ENCODE measurements around the gene KDM4E.

The KDM4E gene

DNA sequence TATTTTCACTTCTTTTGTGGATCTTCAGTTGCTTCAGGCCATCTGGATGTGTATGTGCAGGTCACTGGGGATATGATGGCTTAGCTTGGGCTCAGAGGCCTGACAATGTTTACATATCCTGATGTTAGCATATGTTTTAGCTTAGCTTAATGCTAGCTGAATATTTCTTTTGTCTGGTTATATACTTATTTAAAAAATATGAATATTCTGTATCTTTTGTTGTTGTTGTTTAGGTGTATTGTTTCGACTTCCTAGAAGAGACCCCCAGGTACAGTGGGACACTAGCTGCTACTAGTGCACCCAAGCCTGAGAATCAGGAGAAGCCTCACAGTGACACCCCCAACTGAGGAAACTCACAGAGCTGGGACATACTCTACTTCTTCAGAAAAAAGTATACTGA, at the start of gene KDM4E:
TSS of gene KDM4E (plus strand) at position 301 of the 400 bp plus-strand sequence. CDS start 300 bp downstream, outside the sequence.
- no peak for DNase-seq (ENCODE audit: low read depth, low spot score)
- TF ChIP-seq, protein P1, sequence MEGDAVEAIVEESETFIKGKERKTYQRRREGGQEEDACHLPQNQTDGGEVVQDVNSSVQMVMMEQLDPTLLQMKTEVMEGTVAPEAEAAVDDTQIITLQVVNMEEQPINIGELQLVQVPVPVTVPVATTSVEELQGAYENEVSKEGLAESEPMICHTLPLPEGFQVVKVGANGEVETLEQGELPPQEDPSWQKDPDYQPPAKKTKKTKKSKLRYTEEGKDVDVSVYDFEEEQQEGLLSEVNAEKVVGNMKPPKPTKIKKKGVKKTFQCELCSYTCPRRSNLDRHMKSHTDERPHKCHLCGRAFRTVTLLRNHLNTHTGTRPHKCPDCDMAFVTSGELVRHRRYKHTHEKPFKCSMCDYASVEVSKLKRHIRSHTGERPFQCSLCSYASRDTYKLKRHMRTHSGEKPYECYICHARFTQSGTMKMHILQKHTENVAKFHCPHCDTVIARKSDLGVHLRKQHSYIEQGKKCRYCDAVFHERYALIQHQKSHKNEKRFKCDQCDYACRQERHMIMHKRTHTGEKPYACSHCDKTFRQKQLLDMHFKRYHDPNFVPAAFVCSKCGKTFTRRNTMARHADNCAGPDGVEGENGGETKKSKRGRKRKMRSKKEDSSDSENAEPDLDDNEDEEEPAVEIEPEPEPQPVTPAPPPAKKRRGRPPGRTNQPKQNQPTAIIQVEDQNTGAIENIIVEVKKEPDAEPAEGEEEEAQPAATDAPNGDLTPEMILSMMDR (IDR thresholded peaks at IDR 0.05; ENCODE audit: insufficient read depth, low read length, missing control alignments): no peak
- no peak within 1 kb of the TSS for H3K4me3 ChIP-seq (ENCODE audit: low read depth, low read length)
- ChIA-PET CTCF (no interaction called here), POLR2A (no interaction called here)

DNA sequence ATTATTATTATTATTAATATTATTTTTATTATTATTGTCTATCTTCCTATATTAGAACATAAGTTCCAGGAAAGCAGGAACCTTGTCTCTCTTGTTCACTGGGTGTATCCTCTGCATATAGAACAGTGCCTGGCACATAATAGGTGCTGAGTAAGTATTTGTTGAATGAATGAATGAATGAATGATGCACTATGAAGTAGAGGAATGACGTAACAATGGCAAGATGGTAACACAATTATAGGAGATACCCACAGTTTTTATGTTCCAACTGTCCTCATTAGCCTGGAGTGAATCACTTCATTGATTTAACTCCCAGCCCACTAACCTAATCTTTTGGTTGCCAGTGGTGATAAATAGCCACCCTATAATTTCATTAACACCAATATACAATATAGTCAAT, 49.5 kb upstream of the KDM4E start:
- ChIA-PET POLR2A (no interaction called here), CTCF (interaction anchor here (0.6 to 1.0 kb wide), 3 partner anchors 29 to 372 kb away, joined by 3 to 4 read pairs (median 3); no protein-coding TSS in a partner anchor)
- H3K4me3 ChIP-seq (ENCODE audit: low read depth, low read length): no peak overlapping the region
- DNase-seq (ENCODE audit: low read depth, low spot score): no peak
- TF ChIP-seq, protein P1 (IDR thresholded peaks at IDR 0.05; ENCODE audit: insufficient read depth, low read length, missing control alignments): no peak

DNA sequence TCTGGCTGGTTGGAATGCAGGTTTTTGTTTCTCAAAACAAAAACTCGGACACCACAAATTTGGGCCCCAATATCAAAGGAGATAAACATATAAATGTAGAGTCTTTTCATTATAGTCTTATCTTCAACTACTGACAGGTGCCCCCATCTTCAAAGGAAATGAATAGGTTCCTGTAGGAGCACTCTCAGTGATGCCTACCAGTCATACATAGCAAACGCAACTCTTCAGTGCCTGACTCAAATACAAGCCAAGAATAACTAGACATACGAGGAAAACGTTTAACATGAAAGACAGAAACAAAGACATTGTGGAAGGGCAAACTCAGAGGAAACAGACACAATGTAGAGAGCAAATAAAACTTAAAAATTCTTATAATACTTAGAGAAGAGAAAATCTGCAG, 37.7 kb upstream of the KDM4E start:
- DNase-seq (ENCODE audit: low read depth, low spot score): no peak
- ChIA-PET POLR2A (no interaction called here), CTCF (no interaction called here)
- H3K4me3 ChIP-seq (ENCODE audit: low read depth, low read length): no peak overlapping the region
- TF ChIP-seq, protein P1 (IDR thresholded peaks at IDR 0.05; ENCODE audit: insufficient read depth, low read length, missing control alignments): no peak

DNA sequence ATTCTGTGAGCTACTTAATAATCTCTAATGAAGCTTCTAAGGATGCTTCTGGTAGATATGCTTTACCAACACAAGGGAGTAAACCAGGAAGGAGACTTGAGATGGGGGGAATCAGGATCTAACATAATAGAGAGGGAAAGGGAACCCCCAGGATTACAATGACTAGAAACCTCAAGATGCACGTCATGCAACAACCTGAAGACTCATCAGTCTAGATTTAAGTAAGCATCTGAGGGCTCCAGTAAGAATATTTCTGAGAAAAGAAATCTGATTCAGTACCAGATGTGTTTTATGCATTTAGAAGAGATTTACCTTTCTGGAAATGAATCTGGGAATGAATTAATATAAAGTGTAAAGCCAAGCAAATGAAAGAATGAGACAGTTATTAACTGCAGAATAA, 36.3 kb upstream of the KDM4E start:
- TF ChIP-seq, protein P1 (IDR thresholded peaks at IDR 0.05; ENCODE audit: insufficient read depth, low read length, missing control alignments): no peak
- no peak overlapping the region for H3K4me3 ChIP-seq (ENCODE audit: low read depth, low read length)
- no peak for DNase-seq (ENCODE audit: low read depth, low spot score)
- CTCF ChIA-PET: no interaction called here
- POLR2A ChIA-PET: no interaction called here

DNA sequence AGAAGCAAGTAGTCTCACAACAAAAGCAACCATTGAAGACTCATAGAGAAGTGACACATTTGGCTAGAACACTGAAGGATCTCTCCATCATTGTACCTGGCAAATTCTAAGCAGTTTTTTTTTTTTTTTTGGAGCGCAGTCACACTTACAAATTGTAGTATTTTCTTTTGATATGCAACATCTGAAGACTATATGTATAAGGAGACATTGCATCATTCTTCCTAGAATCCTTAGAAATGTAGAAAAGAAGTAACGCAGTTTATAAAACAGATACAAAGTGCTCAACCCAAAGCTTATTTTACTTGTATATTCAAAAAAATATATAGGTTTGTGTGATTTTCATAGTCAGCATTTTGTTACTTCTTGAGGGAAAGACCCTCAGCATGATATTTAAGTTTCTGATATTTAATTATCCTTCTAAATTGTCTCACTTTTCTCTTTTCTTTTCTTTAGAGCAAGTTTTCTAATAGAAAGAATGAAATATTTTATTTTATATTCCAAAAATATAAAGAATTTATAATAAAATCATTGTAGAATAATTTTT, 31.6 kb upstream of the KDM4E start:
- ChIA-PET POLR2A (no interaction called here), CTCF (no interaction called here)
- DNase-seq (ENCODE audit: low read depth, low spot score): no peak

DNA sequence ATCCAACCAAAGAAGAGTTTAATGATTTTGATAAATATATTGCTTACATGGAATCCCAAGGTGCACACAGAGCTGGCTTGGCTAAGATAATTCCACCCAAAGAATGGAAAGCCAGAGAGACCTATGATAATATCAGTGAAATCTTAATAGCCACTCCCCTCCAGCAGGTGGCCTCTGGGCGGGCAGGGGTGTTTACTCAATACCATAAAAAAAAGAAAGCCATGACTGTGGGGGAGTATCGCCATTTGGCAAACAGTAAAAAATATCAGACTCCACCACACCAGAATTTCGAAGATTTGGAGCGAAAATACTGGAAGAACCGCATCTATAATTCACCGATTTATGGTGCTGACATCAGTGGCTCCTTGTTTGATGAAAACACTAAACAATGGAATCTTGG, 27.6 kb upstream of the KDM4E start:
- ChIA-PET CTCF (no interaction called here), POLR2A (no interaction called here)
- DNase-seq (ENCODE audit: low read depth, low spot score): no peak
- TF ChIP-seq, protein P1 (IDR thresholded peaks at IDR 0.05; ENCODE audit: insufficient read depth, low read length, missing control alignments): no peak
- H3K4me3 ChIP-seq (ENCODE audit: low read depth, low read length): no peak overlapping the region

More for the DNA sequence above, 31.6 kb upstream of the KDM4E start:
- H3K4me3 ChIP-seq (ENCODE audit: low read depth, low read length): no peak overlapping the region
- TF ChIP-seq, protein P1 (IDR thresholded peaks at IDR 0.05; ENCODE audit: insufficient read depth, low read length, missing control alignments): no peak
